T-helper 2 cell (primary cell): ENCODE data around the gene MLH3.

Source experiments
- DNase-seq, 5 experiments: peaks; one replicate each; pipeline versions ENCODE4 v3.0.0 to v3.0.0-alpha.2; 2012 to 2022

MLH3 gene

DNA sequence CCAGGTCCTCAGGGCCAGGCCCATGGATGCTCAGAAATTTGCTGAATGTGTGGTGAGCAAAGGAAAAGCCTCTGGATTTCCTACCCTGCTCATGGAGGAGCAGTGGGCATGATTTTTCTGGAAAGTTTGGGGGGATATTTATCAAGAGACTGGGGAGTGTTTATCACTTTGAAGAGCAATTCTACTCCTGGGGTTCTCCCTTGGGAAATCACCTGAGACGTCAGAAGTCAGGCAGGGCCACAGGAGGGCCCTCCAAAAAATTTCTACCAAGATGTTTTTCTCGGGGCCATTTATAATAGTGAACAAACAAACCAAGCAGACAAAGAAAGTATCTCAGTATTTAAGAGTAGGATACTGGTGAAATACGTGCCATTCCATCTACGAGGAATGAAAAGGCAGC lies 68.6 kb downstream of the MLH3 start:
- no peak for DNase-seq

DNA sequence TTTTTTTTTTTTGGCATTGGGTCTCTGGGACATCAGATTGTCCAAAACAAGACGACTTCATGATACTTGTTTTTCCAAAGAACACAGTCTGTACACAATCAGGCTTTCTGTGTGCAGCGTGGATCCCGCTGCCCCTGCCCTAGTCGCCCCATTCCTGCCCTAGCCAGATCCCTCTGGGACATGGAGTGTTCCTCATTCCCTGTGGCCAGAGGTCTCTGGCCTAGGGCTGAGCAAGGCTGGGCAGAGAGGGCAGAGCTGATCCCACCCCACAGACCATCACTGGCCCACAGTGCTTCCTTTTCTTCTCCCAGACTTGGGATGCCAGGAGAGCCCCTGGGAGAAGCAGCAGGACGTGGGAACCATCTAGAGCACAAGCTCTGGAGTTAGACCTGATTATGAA lies 69.4 kb downstream of the MLH3 start:
- DNase-seq = no peak

DNA sequence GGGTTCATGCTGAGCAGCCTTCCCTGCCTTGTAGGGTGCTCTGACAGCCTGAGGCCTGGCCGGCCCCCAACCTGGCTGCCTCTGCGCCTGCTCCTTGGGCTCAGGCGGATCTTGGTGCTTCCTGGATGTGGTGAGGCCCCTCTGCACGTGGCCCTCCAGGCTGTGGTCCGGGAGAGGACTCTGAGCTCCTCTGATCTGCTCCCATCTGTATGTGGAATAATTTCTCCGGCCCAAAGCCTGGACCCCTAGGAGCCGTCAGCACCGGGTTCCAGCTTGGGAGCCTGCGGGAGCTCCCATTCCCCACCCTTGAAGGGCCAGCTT lies 69.8 kb downstream of the MLH3 start:
- DNase-seq = no peak

DNA sequence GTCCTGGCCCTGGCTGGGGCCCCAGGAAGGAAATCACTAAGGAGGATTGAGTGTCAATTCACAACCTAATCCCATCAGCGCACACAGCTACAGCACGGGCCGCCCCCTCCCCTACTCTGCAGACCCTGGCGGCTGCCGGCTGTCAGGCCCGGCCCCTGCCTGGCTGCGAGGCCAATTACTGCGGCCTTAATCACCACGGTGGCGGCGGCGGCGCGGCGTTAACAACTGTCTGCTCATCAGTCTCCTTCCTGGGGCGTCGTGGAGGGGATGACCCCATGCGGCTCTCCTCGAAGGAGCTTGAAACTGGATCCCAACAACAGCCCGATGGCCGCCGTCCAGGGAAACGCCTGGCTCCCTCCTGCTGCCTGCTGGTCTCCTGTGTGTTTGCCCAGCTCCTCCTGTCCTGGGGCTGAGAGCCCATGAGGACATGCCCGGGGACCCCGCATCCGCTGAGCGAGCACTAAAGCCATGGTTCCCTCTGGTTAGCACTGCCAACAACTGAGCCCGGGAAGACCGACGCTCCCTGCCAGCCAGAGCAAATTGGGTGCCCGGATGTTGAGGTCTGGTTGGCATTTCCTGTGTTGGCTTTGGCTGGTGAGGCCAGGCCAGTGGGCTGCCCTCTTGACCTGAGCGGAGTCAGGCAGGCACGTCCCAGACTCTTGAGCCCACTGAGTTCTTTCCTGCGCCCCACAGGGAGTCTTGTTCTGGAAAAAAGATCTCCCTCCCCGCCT lies 70.4 kb downstream of the MLH3 start:
- no peak for DNase-seq

DNA sequence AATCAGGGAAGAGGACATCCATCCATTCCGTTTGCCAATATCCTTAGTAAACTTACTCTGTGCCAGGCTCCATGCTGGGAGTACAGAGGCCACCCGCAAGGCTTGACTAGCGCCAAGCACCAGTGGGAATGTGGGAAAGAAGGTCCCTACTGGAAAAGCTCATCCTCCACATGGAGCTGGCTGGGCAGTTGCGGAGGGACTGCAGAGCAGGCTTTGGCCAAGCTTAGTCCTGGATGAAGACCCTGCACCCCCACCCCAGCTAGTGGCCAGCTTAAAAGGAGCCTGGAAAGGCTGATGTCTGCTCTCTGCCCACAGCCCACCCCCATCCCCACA lies 70.9 kb downstream of the MLH3 start:
- no peak for DNase-seq

DNA sequence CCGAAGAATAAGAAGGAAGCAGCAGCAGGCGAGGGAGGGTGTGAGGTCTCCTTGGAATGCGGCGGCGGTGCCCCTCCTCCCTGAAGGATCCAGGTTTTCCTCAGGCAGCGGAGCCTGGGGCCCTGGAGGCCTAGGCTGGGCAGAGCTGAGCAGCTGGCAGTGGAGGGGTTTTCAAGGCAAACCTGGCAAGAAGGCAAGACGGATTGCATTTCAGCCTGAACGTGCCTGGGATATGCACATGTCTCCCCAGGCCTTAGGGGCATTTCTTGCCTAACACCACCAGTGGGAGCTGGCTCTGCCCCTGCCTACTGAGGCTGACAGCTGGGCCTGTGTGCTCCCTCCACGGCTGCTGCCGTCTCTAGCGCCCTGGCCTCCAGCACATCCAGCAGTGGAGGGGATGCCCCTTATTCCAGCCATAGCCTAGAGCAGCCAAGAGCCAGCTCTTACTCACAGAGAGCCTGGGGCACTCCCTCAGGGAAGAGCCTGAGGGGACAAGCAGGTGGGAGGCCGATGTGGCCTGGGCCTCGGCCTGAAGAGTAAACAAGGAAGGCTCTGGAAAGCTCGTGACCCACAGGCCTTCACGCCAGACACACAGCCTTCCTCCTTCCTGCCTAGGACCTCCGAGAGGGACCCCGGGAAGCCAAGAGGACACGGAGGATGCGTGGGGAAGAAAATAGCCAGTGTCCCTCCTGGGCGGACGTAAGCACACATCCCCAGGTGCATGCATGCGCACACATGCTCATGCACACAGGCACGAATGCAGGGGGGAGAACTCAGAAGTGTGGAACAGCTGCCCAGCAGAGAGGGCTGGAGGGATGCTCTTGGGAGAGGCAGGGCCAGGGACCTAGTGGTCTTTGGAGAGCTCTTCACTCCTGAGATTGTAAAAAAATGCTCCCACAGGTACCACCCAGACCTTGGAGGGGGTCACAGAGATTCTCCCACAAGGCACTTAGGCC lies 71.5 kb downstream of the MLH3 start:
- no peak for DNase-seq

DNA sequence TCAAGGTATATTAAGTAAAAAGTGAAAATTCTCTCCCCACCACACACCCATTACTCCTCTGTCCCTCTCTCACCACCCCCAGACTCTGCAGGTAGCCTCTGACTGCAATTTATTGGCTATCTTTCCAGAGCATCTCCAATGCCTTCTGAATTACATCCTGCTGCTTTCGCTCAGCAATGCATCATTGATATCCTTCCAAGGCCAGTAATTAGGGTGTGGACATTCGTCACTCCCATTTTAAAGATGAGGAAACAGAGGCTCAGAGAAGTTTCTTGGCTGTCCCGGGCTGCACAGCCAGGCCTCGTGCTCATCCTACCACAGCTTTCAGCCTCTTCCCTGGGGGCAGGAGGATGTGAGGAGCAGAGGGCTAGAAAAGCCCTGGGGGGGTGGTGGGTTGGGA lies 72.2 kb downstream of the MLH3 start:
- no peak for DNase-seq

DNA sequence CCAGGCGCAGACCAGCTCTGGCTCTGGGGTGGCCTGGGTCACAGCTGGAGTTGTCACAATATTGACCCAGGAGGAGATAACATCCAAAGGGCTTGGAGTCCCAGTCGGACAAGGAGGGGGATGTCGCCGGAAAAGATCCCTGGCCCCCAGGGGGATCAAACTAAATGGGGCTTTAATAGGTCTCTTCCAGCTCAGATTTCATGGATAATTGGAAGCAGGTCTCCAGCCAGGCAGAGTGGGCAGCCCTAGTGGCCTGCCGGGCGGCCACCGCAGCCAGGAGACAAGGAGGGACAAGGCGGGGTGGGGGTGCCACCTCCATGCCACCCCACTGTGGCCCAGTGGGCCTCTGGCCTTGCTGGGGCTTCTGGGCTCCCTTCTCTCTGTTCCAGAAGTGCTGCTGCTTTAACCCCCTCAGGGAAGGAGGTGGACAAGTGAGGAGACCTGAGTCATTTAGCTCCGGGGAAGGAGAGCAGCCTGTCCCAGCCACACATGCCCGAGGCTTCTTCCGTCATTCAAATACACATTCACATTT lies 72.8 kb downstream of the MLH3 start:
- DNase-seq = no peak

DNA sequence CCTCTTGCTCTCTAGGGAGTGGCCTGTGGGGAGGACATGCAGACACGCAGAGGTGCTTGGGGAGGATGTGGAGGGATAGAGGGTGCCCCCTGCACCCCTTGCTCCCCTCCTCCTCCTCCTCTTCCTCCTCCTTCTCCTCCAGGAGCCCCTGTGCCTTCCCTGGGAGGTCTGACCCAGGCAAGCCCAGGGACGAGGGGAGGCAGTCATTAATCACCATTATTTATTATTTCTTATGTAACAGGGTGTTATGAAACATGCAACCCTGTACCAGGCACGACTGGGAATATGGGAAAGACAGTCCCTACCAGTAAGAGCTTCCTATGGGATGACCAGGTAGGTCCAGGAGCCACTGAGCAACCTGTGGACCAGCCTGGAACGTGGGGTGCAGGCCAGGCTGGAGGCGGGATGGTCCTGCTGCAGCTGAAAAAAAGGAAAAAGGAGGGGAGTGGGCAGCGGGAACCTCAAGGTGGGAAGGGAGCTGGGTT lies 73.3 kb downstream of the MLH3 start:
- no peak for DNase-seq

DNA sequence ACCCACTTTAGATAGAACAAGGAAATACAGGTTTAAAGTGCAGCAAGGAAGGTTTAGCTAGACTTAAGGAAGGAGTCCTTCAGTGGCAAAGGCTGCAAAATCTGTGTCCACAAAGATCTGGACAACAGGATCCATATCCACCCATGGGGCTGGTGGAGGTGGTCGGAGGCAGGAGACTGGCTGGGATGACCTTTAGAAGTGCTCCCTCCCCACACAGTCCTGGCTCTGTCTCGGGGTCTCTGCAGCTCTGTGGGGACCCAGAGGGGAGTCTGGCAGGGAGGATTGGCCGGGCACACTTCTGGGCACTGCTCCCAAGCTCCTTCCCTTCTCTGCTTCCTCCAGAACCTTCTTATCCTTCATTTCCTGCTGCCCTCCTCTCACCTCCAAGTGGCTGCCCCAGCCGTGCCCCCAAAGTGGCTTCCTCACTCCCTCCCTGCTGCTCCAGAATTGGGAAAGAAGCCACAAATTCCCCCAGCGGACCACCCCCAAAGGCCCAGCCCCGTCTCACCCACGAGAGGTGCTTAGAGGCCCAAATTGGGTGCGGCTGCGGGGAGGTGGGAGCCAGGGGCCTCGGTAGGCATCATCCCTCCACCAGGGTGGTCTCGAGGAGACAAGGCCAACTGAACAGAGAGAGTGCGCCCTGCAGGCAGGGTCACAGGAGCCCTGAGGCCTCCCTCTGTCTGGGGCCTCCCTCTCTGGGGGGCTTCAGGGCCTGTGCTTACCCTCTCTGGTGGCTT lies 73.9 kb downstream of the MLH3 start:
- no peak for DNase-seq

DNA sequence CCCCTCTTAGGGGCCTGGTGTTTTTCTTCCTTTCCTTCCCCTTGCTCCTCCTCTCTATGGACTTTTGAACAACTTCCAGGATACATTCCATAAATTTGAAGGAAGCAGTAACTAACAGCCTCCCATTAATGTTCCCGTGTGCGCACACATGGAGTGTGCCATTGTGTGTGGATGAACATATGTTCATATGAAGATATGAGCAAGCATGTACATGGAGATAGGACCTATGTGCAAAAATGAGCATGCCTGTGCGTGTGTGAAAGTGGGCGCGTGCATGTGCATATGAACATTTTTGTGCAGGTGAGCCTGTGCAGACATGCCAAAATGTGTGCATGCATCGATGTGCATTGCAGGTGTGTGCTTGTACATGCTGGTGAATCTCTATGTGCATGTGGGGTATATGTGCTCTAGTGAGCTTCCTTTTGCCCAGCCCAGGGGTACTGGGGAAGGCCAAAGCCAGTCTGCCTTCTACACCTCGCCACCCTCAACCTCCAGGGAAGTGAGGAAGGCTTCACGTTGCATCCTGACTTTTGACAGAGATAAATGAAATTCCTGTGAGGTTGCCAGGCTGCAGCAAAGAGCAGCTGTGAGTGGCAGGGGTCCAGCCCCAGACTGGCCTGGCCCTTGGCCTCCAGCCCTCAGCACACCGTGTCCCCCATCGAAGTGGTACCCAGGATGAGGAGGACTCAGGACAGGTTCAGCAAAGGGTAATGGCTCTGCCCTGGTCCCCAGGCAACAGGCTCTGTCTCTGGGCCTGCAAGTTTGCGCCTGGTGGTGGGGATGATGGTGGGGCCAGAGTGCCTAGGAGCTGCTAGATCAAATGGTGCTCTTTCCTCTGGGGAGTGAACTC lies 74.8 kb downstream of the MLH3 start:
- no peak for DNase-seq

DNA sequence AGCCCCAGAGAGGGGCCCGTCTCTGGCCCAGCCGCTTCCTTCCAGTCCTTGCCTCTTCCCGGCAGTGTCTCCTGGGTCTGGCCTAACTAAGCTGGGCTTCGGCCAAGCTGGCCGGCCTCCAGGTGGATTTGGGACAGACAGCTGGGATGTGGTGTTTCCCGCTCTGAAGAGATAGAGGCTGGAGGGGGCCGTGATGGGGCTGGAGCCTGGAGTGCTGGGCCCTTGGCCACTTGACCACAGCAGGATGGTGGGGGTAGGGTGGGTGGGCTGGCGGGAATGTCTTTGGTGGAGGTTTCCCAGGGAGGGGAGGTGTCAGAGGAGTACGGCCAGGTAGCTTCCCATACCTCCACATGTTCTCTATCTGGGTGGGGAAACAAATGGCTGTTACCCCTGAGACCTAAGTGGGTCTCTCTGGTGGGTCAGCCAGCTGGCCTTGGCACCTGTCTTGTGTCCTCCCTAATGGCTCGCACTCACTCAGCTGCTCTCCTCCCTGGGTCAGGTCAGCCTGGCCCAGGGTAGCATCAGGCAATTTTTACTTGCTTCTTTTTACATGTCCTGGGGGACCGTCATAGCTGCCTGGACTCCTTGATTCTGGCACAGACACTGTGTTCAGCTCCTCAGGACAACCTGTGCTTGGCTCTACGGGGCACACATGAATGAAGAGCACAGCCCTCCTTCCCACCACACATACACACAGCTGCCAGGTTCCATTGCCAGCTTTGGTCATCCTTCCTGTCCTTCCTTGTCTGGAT lies 76.0 kb downstream of the MLH3 start:
- no peak for DNase-seq

DNA sequence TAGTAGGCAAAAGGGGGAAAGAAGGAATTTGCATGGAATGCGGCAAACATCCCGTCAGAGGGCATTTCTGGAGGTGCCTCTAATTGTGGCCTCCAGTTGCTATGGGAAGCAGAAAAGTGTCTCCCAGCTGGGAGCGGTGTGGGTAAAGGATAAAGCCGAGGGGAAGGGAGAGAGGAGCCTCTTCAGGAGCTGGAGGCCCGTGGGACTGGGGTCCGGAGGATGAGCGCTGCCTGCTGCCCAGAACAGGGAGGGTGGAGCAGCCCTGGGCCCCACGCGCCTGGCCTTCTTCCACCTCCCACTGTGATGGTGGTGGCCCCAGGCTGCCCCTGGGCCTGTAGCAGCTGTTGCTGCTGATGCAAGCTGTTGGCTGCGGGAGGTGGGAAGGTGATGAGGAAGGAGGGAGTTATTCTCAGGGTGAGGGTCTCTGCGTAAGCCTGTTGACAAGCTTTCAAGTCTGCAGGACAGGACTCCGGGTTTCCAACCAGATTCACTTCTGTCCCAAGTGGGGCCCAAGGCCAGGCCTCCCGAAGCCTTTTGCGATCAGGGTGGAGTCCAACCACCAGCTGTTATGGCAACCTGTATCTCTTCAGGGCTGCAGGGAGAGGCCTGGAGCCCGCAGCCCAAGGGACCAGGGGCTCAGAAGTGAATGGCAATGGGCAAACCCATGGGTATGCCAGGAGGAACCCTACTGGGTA lies 76.8 kb downstream of the MLH3 start:
- DNase-seq = no peak

DNA sequence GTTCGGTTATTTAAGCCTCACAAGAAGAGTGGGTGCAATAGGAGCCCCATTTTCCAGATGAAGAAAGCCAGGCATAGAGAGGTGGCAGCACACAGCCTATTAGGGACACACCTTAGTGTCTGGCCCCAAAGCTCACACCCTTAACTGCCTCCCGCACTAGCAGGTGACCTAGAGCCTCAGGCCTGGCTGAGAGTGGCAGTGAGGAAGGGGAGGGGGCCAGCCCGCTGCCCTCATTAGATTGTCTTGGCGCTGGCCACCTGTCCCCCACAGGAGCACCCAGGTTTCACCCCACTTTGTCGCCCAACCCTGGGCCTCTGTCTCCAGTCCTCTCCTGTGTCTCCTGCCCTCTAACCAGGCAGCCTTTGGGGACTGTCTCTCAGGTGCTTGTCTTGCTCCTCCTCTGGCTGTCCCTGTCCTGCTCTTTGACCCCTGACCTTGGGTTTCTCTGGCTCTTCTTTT lies 77.3 kb downstream of the MLH3 start:
- no peak for DNase-seq

DNA sequence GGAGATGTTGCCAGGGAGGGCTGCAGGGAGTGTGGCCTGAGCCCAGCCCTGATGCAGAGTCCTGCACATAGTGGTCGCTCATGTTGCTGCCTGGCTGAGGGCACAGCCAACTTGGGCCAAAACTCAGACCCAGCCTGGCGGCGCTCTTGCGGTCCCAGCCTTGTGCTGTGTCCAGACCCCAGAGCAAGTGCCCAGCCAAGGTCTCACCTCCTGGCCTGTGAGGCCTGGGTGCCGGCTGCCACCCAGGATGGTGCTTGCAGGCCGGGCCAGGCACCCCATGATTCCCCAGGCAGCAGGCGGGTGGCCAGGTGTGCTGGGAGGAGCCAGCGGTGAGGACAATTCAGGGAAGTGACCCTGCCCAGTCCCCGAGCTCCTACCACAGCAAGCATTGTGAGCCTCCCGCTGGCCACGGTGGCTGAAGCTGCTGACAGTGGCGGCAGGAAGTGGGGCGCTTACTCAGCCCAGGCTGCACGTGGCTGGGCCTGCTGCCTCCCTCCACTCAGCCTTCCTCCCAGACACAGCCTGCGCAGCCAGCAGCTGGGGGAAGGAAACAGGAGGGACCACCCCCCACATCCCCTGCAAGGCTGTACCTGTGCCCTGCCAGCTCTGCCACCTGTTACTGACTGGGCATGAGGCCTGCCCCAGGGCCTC lies 78.1 kb downstream of the MLH3 start:
- peak in 1 of 5 experiments; percentile 34 for DNase-seq

DNA sequence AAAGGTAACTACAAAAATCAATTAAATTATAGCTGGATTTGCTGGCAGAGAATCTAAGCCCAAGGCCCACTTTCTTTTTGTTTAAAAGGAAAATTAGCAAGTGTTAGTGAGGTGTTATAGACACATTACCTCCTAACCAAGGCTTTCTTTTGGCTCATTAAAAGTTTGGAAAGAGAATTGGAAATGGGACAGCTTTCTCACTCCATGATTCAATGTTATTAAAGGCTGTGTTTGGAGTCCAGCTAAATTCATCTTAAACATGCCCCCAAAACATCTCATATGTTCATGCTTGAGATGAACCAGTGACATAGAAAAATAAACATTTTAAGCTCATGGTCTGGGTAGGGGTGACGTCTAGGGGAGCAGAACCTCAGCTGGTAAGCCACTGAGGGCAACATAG lies 82.5 kb downstream of the MLH3 start:
- no peak for DNase-seq

DNA sequence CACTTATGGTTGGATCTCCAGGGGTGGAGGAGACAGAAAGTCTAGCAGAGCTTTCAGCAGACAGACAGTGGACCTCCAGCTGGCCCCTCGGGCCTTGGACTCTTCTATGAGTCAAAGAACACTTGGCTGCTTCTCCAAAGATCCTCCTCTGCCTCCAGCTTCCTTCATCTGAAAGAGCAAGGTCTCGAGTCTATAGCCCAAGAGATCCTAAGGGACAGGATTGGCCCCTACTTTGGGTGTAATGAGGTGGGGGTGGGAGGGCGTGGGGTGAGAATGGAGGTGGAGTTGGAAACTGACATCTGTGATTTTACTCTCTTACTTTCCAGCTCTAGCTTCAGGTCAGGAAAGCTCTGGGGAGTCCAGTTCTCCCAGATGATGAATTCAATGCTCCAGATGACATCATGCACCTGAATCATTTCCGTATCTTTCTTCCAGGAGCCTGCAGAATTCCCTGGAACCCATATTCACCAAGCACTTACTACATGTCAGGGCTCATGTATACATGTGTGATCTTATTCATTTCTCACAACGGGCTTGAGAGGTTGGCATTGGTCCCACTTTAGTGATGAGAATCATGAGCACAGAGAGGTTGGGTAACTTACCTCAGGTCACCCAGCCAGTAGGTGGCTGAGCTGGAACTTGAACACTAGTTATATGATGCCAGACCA lies 85.6 kb downstream of the MLH3 start:
- DNase-seq = no peak

DNA sequence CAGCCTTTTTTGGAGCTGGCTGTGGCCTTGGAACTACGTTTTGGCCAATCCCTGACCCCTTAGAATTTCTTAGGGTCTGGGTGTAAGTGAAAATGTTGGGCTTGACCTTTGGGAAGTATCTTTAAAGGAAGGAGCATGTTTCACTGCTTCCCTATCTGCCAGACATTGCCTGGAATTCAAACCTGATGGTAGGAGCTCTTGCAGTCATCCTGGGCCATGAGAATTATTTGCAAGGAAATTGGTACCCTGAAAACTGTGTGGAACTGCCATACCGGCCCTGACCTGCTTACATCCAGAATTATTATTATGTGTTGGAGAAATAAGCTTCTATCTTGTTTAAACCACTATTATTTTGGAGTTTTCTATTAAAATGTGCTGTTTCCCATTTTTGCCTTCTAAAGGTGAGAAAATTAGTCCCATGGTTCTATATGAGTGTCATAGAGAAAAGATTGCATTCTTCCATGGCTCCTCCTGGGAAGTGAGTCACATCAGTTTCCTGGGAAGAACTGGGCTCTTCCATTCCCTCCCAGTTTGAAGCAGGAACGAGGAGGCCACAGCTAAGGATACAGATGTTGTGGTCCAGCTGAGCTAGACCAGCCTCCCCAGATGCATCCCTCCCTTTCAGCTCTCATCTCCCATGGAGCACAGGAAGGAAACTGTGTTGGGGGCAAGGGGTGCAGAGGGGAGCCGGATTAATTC lies 86.3 kb downstream of the MLH3 start:
- DNase-seq = no peak
